ENCODE data around the gene MATCAP1.

GRCh38 chr16:67227567-67227921, 43.8 kb upstream of the MATCAP1 start:
- TF ChIP-seq EZH2 (IDR thresholded peaks at IDR 0.05; ENCODE audit: borderline replicate concordance, low read depth, low read length, poor library complexity, severe bottlenecking): no peak
- TF ChIP-seq CTCF (conservative IDR thresholded peaks at IDR 0.05; ENCODE audit: low read depth, low read length): no peak
